ENCODE measurements around the gene KCNA2.

The KCNA2 gene

GRCh38 chr1:110545492-110545891 lies 60.7 kb downstream of the KCNA2 start:
- H3K4me3 ChIP-seq (ENCODE audit: low read depth, low read length) = no peak overlapping the region
- TF ChIP-seq CTCF (IDR thresholded peaks at IDR 0.05; ENCODE audit: low read depth, low read length) = no peak

- no peak for TF ChIP-seq CTCF (IDR thresholded peaks at IDR 0.05; ENCODE audit: low read depth, low read length)
- H3K4me3 ChIP-seq (ENCODE audit: low read depth, low read length) = no peak overlapping the region
These were observed 61.4 kb downstream of the KCNA2 start for GRCh38 chr1:110544753-110545152.
